G401.6 (cell line): Measurements from ENCODE around the gene GREM2.

Experiments used
- FAIRE-seq: peaks from 2 replicates; lab custom pipeline; 2012; peaks lifted over from hg19 to GRCh38; lab: Jason Lieb, UNC

Gene GREM2

GRCh38 chr1:240555524-240555923 is 56.4 kb downstream of the GREM2 start:
- FAIRE-seq, result no peak

GRCh38 chr1:240553351-240553750 is 58.6 kb downstream of the GREM2 start:
- FAIRE-seq, result no peak

DNA sequence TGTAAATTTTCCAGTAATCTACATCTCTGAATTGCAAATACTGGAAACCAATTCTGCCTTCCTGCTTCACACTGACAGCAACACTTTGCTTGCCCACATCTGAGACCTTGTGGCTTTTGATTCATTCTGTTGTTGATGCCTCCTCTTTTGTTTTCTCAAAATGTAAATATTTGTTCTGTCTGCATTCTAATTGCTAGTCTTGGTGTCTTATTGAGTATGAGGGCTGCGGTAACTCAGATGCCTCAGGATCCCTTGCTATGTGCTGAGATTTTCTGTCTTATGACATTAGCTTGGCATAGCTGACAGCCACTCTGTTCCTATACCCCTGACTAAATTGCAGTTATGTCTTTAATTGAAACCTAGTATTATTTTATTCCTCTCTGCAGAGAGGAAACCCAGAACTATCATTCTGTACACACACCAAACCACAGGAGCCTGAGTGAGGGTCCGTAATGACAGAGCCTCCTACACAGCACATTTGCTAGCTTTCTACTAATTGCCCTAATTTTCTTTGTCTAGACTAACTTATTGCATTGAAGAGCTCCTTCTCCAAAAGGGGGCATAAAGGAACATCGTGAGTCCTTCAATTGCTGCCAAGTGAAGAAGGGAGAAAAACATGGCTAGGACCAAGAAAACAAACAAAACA is 72.1 kb downstream of the GREM2 start:
- FAIRE-seq, result no peak

DNA sequence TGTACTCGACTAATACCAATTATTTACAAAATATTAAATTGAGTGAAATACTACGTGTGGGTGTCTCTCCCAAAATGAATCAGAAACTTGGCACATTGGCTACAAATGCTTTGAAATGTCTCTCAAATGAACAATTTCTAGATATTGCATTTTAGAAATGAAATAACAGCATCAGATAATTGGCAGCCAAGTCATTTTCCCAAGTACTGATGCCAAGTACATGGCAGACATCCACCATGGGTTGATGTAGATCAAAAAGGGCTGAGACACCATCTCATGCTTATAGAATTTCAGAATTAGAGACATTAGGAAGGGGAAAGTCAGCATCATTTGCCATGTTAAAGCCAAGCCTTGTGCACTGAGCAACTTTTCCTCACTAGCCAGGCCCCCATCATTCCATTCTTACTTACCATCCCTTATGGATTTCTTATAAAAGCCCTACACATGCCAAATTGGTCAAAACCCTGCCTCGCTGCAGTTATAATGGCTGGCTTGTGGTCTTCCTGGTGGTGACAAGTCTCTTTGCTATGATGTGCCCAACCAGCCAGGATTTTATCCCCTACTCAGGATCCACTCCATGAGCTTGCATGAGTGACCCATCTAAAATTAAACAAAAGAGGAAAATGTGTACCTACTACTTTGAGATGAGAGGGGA is 73.1 kb downstream of the GREM2 start:
- no peak for FAIRE-seq

DNA sequence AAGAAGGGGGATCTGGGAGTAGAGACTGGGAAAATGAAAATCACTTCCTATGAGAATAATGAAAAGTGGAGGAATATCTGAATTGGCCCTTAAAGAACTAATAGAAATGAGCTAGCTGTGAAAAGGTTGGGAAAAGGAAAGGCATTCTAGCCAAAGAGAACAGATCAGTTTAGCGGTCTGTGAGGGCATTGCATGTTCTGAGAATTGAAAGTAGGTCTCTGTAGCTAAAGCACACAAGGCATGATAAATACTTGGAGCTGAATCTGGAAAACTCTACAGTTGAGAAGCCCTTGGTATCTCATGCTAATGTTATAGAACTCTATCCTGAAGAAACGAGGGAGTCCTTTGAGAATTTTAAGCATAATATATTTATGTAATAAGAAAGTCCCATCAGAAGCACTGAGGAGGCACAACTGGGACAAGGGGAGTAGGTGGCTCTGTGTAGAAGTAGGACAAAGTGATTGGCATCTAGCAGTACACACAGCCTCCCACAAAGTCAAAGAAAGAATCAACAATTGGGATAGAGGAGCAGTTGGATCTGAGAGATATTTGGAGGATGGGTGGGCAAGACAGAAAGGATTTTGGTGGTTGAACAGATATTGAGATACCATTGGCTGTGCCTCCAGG is 78.7 kb downstream of the GREM2 start:
- FAIRE-seq, result no peak

- no peak for FAIRE-seq
These were observed 83.4 kb downstream of the GREM2 start for GRCh38 chr1:240528591-240528990.

- FAIRE-seq, result no peak
These were observed 84.9 kb downstream of the GREM2 start for GRCh38 chr1:240527086-240527485.

GRCh38 chr1:240526312-240526711 is 85.6 kb downstream of the GREM2 start:
- FAIRE-seq, result no peak

- FAIRE-seq, result no peak
These were observed 87.4 kb downstream of the GREM2 start for GRCh38 chr1:240524356-240525069.

DNA sequence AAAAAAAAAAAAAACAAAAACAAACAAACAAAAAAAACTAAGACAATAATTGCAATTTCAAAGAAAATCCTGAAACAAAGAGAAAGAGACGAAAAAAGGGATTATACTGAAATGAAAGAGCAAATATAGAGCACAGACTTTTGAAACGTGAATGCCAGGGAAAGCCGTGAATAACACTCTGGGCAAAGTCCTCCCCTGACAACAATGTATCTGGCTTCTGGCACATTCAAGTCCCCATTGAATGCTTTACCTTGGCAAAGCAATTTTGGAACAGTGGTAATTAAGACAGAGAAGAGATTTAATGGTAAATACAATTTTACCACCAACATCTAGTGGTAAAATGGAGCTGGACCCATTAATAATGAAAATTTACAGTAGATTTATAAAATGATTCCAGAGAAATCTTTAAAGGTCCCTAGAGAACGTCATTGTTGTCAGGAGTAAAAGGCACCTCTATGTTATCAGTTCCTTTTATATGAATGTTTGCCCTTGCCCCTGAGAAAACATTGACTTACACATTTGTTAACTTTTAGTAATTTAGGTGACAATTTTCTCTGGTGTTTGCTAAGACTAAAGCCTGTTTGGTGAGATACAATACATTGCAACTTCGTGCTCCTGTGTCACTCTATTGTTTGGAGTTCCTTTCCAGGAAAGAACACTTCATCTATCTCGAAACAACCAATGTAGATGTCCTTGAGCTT is 89.7 kb downstream of the GREM2 start:
- FAIRE-seq, result no peak

GRCh38 chr1:240517891-240518290 is 94.1 kb downstream of the GREM2 start:
- FAIRE-seq, result no peak

GRCh38 chr1:240516069-240516468 is 95.9 kb downstream of the GREM2 start:
- no peak for FAIRE-seq

DNA sequence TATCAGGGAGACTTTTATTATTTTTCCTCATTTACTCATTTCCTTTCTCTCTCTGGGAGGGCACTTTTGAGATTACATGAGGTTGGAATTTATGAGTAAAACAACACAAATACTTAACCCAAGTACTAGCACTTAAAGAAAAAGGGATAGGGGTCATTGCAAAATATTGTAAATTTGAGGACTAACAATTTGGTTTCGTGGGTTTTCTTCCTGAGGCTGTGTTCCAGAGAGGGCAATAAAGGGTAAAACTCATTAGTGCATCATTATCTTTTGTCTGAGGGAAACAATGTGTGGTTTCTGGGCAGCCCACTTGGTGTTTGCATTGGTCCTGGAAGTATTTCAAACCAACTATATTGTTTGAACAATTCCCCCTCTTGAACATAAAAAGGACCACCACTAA is 96.5 kb downstream of the GREM2 start:
- FAIRE-seq, result no peak

- FAIRE-seq, result no peak
These were observed 100.2 kb downstream of the GREM2 start for GRCh38 chr1:240511789-240512188.

- FAIRE-seq, result no peak
These were observed 103.0 kb downstream of the GREM2 start for GRCh38 chr1:240508950-240509349.

- no peak for FAIRE-seq
These were observed 103.8 kb downstream of the GREM2 start for GRCh38 chr1:240508201-240508600.

- FAIRE-seq, result no peak
These were observed 105.8 kb downstream of the GREM2 start for GRCh38 chr1:240506176-240506575.

DNA sequence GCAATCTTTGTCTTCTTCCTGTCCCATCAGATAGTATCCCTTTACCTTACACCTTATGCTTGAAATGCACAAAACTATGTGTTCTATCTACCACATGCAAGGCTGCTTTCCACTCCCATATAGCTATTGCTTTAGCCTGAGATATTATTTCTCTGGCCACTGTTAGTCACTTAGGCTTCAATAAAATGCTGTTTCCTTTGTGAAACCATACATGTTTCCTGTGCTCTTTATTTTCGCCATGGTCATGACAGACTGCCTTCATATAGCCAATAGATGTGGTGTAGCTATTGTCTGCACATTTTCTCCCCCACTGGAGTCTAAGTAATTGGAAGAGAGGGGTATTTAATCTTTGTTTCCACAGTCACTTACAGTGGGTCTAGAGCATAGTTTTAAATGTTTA is 108.4 kb downstream of the GREM2 start:
- FAIRE-seq, result no peak

DNA sequence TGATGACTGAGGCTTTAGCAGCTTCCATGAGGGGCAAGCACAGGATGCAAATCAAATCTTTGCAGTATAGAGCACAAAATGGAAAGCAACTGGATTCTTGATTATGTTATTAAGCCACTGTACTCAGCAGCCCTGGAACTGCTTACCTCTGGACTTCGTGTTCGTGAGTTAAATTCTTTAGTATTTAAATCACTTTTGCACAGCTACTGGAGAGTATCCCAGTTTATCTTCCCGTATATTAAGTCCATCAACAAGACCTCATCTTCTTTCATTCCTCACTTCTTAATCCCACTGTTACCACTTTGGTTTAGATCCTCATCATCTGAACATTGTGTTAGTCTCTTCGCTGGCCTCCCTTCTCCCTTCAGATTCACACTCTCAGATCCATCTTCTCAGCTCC is 108.9 kb downstream of the GREM2 start:
- no peak for FAIRE-seq

GRCh38 chr1:240501115-240501514 is 110.8 kb downstream of the GREM2 start:
- FAIRE-seq, result no peak

GRCh38 chr1:240500647-240501046 is 111.3 kb downstream of the GREM2 start:
- no peak for FAIRE-seq

DNA sequence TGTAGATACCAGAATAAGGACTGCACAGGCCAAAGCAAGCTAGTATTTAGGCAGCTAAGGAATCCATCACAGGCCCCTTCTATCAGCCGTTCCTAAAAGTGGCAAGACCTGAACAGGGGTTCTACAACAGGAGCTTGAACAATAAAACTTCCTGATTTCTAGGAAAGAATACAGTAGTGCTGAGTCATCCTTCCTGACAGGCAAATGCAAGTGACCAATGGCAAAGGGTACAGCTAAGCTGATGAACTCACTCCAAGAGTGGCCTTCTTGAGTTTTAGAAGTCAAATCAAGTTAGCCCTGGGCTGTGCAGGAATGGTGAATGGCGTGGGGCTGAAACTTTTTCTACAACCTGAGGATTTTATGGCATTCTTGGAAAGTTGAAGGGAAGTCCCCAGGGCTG is 112.9 kb downstream of the GREM2 start:
- no peak for FAIRE-seq

GRCh38 chr1:240498335-240498734 is 113.6 kb downstream of the GREM2 start:
- no peak for FAIRE-seq
